Chondrocyte (in vitro differentiated cells): ENCODE data around the gene ACACA. TPM values are rescaled to one million over a fixed set of nuclear protein-coding genes. Genes with fewer than 3 reads are reported as not detected.

Source experiments
- DNase-seq: peaks from one replicate; pipeline ENCODE4 v3.0.0; 2021; ENCODE audit warnings: mixed read lengths, low spot score
- H3K27ac Mint-ChIP-seq: one replicate; pipeline ENCODE4 v1.8.0; 2021; ENCODE audit warnings: mild to moderate bottlenecking, moderate library complexity, mixed read lengths; ENCODE audit not compliant: unreplicated experiment
- H3K27me3 Mint-ChIP-seq: 2 replicates; pipeline ENCODE4 v1.8.0; 2021; ENCODE audit warnings: low read depth, mixed read lengths
- H3K36me3 Mint-ChIP-seq: 2 replicates; pipeline ENCODE4 v1.8.0; 2021; ENCODE audit warnings: low read depth, mixed read lengths
- H3K4me1 Mint-ChIP-seq: 2 replicates; pipeline ENCODE4 v1.8.0; 2021; ENCODE audit warnings: low read depth, mild to moderate bottlenecking, mixed read lengths
- H3K4me3 Mint-ChIP-seq: one replicate; pipeline ENCODE4 v1.8.0; 2021; ENCODE audit warnings: mild to moderate bottlenecking, moderate library complexity, mixed read lengths; ENCODE audit not compliant: unreplicated experiment
- H3K9me3 Mint-ChIP-seq: 2 replicates; pipeline ENCODE4 v1.8.0; 2021; ENCODE audit warnings: low read depth, mixed read lengths
- total RNA-seq: library from RNA; stranded (reverse); gene quantifications from 3 replicates; pipeline ENCODE4 v1.2.1, GENCODE V29; 2021
- TF ChIP-seq, protein P1 (sequence below): fragments of 200-600 bp; sonication (generic); IDR thresholded peaks from 2 replicates; pipeline ENCODE4 v1.5.0; 2021; ENCODE audit warnings: antibody characterized with exemption, mild to moderate bottlenecking, moderate library complexity

The ACACA gene
- total RNA-seq, 1 donor from 2014 or later: 77.1 TPM

DNA sequence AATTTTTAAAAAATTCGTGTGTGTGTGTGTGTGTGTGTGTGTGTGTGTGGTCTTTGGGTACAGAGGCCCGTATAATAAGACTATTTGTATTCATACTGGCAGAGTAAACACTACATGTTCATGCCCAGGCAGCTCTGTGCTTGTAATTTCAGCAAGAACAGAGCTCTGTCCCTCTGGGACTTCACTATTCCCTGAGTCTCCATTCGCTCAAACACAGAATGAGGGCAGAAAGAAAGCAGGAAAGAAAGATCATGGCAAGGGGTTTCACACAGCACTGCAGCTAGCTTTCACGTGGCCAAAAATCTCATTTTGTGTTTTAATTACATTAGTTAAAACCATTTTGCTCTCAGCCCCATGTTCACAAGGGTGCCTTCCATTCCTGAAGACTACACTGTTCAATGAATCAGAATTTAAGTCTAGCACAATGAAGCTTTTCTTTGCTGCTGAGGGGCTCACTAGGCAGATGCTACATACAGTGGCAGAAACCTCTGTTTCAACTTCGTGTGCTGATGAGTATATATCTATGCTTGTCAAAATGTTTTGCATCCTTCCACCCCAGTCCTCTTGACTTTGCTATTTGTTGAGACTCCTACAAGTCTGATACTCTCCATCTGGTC is 229.3 kb downstream of the ACACA start:
- Mint-ChIP-seq H3K27me3 (no peaks in the 10 kb centered on the region), H3K4me3 (no peak overlapping the region), H3K36me3 (peaks cover 2% of the 10 kb centered on the region), H3K27ac (peak overlapping the region; percentile 42), H3K9me3 (no peaks in the 10 kb centered on the region), H3K4me1 (peaks cover 42% of the 10 kb centered on the region)
- TF ChIP-seq, protein P1, sequence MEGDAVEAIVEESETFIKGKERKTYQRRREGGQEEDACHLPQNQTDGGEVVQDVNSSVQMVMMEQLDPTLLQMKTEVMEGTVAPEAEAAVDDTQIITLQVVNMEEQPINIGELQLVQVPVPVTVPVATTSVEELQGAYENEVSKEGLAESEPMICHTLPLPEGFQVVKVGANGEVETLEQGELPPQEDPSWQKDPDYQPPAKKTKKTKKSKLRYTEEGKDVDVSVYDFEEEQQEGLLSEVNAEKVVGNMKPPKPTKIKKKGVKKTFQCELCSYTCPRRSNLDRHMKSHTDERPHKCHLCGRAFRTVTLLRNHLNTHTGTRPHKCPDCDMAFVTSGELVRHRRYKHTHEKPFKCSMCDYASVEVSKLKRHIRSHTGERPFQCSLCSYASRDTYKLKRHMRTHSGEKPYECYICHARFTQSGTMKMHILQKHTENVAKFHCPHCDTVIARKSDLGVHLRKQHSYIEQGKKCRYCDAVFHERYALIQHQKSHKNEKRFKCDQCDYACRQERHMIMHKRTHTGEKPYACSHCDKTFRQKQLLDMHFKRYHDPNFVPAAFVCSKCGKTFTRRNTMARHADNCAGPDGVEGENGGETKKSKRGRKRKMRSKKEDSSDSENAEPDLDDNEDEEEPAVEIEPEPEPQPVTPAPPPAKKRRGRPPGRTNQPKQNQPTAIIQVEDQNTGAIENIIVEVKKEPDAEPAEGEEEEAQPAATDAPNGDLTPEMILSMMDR: no peak
- DNase-seq: no peak

DNA sequence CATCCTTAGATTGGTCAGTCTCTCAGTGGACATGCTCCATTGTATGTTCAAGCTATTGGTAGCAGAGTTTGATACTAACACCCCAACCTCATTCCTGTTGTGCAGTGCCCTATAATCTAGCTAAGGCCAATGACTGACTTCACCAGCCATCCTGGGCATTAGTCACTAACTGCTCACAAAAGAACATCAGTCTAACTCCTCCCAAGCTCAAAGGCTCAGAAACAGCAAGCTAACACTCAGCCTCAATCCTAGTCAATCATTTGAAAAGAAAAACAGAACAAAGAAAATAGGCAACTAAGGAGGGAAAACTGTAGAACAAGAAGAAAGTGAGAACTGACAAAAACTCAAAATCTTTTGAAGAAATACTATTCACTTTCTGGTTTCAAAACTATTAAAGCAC is 229.9 kb downstream of the ACACA start:
- Mint-ChIP-seq H3K9me3 (no peaks in the 10 kb centered on the region), H3K36me3 (peaks cover 2% of the 10 kb centered on the region), H3K27ac (peak overlapping the region; percentile 76), H3K27me3 (no peaks in the 10 kb centered on the region), H3K4me1 (peaks cover 42% of the 10 kb centered on the region), H3K4me3 (no peak overlapping the region)
- TF ChIP-seq, protein P1: no peak
- no peak for DNase-seq

DNA sequence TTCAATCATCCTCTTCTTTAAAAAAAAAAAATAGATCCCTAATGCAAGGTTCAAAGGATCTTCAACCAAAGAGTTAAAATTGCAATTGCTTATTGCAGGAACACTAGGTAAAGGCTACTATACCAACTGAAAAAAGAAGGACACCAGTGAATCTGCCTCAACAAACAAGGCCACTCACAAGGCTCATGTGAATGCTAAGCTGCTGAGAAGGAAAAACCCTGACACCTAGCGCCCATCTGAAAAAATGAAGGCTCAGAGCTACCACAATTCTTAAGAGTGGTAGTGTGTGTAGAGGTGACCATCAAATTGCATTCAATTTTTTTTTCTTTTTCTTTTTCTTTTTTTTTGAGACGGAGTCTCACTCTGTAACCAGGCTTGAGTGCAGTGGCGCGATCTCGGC is 232.4 kb downstream of the ACACA start:
- Mint-ChIP-seq H3K9me3 (no peaks in the 10 kb centered on the region), H3K27ac (no peak overlapping the region), H3K36me3 (peaks cover 2% of the 10 kb centered on the region), H3K4me3 (no peak overlapping the region), H3K4me1 (peaks cover 24% of the 10 kb centered on the region), H3K27me3 (no peaks in the 10 kb centered on the region)
- TF ChIP-seq, protein P1: peak; percentile 71
- DNase-seq: no peak

DNA sequence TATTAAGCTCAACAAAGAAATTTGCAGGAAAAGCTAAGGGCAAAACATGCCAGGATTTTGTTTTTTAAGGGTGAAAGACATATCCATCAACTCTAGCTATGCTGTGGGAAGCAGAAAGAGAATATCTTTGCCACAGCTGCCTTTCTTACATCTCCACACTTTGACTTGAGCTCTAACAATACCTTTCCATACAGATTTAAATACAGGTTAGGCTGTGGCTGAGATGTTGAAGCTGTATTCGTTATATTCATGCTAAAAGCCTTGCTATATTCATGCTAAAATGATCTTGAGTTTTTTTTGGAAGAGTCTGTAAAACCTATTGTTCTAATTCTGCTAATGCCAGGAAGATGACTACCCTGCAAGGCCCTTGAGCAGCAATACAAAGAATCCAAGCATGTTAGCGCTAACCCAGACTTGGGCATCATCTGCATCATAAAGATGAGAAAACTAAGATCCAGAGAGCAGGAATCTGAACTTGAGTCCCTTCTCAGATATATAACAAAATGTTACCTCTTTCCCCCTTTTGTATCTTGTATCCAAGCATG is 235.7 kb downstream of the ACACA start:
- Mint-ChIP-seq H3K4me3 (no peak overlapping the region), H3K27ac (no peak overlapping the region), H3K27me3 (no peaks in the 10 kb centered on the region), H3K36me3 (peaks cover 2% of the 10 kb centered on the region), H3K9me3 (no peaks in the 10 kb centered on the region), H3K4me1 (no peaks in the 10 kb centered on the region)
- DNase-seq: no peak
- TF ChIP-seq, protein P1: no peak

DNA sequence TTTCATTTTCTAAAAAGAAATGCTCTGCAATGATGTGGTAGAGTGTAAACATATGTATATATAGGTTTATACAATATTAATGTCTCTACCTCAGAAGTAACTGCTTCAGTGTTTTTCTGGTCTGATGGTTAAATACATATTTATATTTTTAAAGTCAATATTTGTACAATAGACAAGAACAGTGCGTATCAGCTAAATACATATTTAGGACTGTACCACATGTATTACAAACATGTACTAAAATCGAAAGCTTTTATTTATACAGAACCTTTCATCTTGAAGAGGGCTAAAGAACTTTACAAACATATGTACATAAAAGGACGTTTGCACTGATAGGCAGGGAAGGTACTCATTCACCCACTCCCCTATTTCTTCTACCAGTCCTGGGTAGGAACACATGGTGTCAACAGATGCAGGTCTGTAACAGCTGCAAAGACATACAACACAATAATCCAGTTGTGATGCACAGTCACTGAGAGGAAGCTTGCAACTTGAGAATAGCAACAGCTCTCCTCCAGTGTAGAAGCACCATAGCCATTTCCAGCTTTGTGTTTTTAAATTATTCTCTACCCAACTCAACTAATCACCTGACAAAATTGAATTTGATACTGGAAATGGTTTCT is 237.8 kb downstream of the ACACA start:
- Mint-ChIP-seq H3K9me3 (no peaks in the 10 kb centered on the region), H3K4me3 (no peak overlapping the region), H3K4me1 (no peaks in the 10 kb centered on the region), H3K27ac (no peak overlapping the region), H3K36me3 (no peaks in the 10 kb centered on the region), H3K27me3 (no peaks in the 10 kb centered on the region)
- no peak for DNase-seq
- TF ChIP-seq, protein P1: no peak
